ENCODE data around the gene FBN3.

FBN3 gene

GRCh38 chr19:8117991-8118390 lies 31.4 kb downstream of the FBN3 start:
- H4K91ac ChIP-seq (ENCODE audit: low read depth, low read length, poor library complexity): no peak overlapping the region
- no peak overlapping the region for H3K14ac ChIP-seq (ENCODE audit: low read length)
- H3K9me3 ChIP-seq (replicated peaks in 1 of 2; ENCODE audit: control insufficient read depth in 2 of 2, insufficient read depth in 1 of 2, low read depth in 1 of 2, low read length in 2 of 2): peaks cover 0 to 3% of the 10 kb centered on the region in 2 donors
- H2BK15ac ChIP-seq (ENCODE audit: low read length): no peak overlapping the region
- WGBS, 2 donors (ENCODE audit: extremely low coverage in 2 of 2, insufficient read length in 2 of 2, insufficient replicate concordance in 1 of 2): 100% methylated on average over 1 of the region's 2 CpGs; no CpG with 5 or more reads in 1 of the 2 donors
- H3K27ac ChIP-seq (replicated peaks; ENCODE audit: low read length): no peak overlapping the region
- H2BK5ac ChIP-seq (ENCODE audit: low read length): no peak overlapping the region
- H3K36me3 ChIP-seq (replicated peaks in 1 of 2; ENCODE audit: control insufficient read depth in 2 of 2, insufficient read depth in 2 of 2, low read length in 2 of 2): peaks cover 3 to 18% of the 10 kb centered on the region in 2 donors
- no peak overlapping the region for H2BK12ac ChIP-seq (ENCODE audit: low read length)
- H2AK5ac ChIP-seq (ENCODE audit: low read depth, low read length): no peak overlapping the region
- H3K79me1 ChIP-seq (ENCODE audit: low read depth, low read length): no peaks in the 10 kb centered on the region
- no peak overlapping the region for H2AFZ ChIP-seq (ENCODE audit: low read length)
- no peak overlapping the region for H4K8ac ChIP-seq (ENCODE audit: low read depth, low read length)
- H3K4me3 ChIP-seq (ENCODE audit: low read length in 2 of 2): peak overlapping the region in 1 of 2 donors; percentile 48
- no peak overlapping the region for H3K4me2 ChIP-seq (ENCODE audit: insufficient read depth, low read length, poor library complexity, severe bottlenecking)
- H2BK120ac ChIP-seq (ENCODE audit: low read depth, low read length): no peak overlapping the region
- peaks cover 0 to 3% of the 10 kb centered on the region in 2 donors for H3K4me1 ChIP-seq (ENCODE audit: control insufficient read depth in 2 of 2, insufficient read depth in 1 of 2, low read depth in 1 of 2, low read length in 2 of 2)
- H3K4ac ChIP-seq (ENCODE audit: low read length): no peak overlapping the region
- no peak for DNase-seq (ENCODE audit: low spot score)
- H3K27me3 ChIP-seq (ENCODE audit: control insufficient read depth in 3 of 3, insufficient read depth in 3 of 3, low read depth in 1 of 3, low read length in 3 of 3): no peaks in the 10 kb centered on the region
- no peak overlapping the region for H3K23ac ChIP-seq (ENCODE audit: low read depth, low read length, poor library complexity)
- no peak overlapping the region for H3K18ac ChIP-seq (ENCODE audit: low read length)
- H3K9ac ChIP-seq (ENCODE audit: low read depth, low read length, poor library complexity): peak overlapping the region; percentile 12

DNA sequence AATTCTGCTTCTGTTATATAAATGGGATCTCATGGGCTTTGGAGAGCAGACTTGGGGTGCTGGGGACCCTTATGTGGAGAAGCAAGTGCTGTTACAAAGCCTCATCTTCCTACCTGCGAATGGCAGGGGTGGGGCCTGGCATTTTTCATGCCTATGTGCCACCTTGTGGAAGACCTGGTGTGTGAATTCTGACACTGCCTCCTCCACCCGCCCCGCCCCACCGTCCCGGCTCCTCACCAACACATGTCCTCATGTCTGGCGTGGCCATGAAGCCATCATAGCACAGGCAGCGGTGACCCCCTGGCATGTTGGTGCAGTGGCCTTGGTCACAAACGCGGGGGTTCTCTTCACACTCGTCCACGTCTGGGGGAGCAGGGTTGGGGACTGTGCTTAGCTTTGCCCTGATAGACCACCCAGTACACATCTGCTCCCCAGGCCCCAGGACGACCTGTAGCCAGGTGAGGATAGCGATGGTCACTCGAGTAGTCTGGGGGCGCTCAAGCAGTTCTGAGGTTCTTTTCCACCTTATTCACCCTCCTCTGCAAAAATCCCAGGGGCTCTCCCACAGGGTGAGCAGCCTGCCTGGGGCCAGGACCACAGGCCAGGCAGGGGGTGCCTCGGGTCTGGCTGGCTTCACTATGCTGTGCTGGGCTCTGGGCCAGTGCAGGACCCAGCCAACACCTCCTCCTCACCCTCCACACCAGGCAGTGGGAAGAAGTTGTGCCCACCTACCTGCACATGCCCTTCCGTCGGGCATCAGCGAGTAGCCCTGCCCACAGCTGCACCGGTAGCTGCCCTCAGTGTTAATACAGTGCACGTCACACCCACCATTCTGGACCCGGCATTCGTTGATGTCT lies 32.7 kb downstream of the FBN3 start:
- Histone ChIP-seq H3K14ac (ENCODE audit: low read length) (no peak overlapping the region), H2BK5ac (ENCODE audit: low read length) (no peak overlapping the region), H2BK12ac (ENCODE audit: low read length) (no peak overlapping the region), H3K4me2 (ENCODE audit: insufficient read depth, low read length, poor library complexity, severe bottlenecking) (no peak overlapping the region), H4K91ac (ENCODE audit: low read depth, low read length, poor library complexity) (no peak overlapping the region), H4K8ac (ENCODE audit: low read depth, low read length) (no peak overlapping the region), H2AFZ (ENCODE audit: low read length) (no peak overlapping the region), H3K23ac (ENCODE audit: low read depth, low read length, poor library complexity) (no peak overlapping the region), H3K79me1 (ENCODE audit: low read depth, low read length) (no peaks in the 10 kb centered on the region), H2BK120ac (ENCODE audit: low read depth, low read length) (no peak overlapping the region), H3K9ac (ENCODE audit: low read depth, low read length, poor library complexity) (no peak overlapping the region), H3K4ac (ENCODE audit: low read length) (no peak overlapping the region), H3K18ac (ENCODE audit: low read length) (peak overlapping the region; percentile 11), H3K27ac (replicated peaks; ENCODE audit: low read length) (no peak overlapping the region), H3K27me3 (ENCODE audit: control insufficient read depth in 3 of 3, insufficient read depth in 3 of 3, low read depth in 1 of 3, low read length in 3 of 3) (no peaks in the 10 kb centered on the region), H3K4me3 (ENCODE audit: low read length in 2 of 2) (no peak overlapping the region), H3K36me3 (replicated peaks in 1 of 2; ENCODE audit: control insufficient read depth in 2 of 2, insufficient read depth in 2 of 2, low read length in 2 of 2) (peaks cover 3 to 18% of the 10 kb centered on the region in 2 donors), H2BK15ac (ENCODE audit: low read length) (no peak overlapping the region), H3K9me3 (replicated peaks in 1 of 2; ENCODE audit: control insufficient read depth in 2 of 2, insufficient read depth in 1 of 2, low read depth in 1 of 2, low read length in 2 of 2) (peaks cover 0 to 3% of the 10 kb centered on the region in 2 donors), H3K4me1 (ENCODE audit: control insufficient read depth in 2 of 2, insufficient read depth in 1 of 2, low read depth in 1 of 2, low read length in 2 of 2) (peaks cover 0 to 4% of the 10 kb centered on the region in 2 donors), H2AK5ac (ENCODE audit: low read depth, low read length) (no peak overlapping the region)
- no CpG with 5 or more reads among the region's 23 CpGs for WGBS, 2 donors (ENCODE audit: extremely low coverage in 2 of 2, insufficient read length in 2 of 2, insufficient replicate concordance in 1 of 2)
- DNase-seq (ENCODE audit: low spot score): no peak

- Histone ChIP-seq H4K8ac (ENCODE audit: low read depth, low read length) (no peak overlapping the region), H2BK120ac (ENCODE audit: low read depth, low read length) (no peak overlapping the region), H3K4ac (ENCODE audit: low read length) (no peak overlapping the region), H3K4me1 (ENCODE audit: control insufficient read depth in 2 of 2, insufficient read depth in 1 of 2, low read depth in 1 of 2, low read length in 2 of 2) (peaks cover 0 to 4% of the 10 kb centered on the region in 2 donors), H2BK12ac (ENCODE audit: low read length) (no peak overlapping the region), H3K27me3 (ENCODE audit: control insufficient read depth in 3 of 3, insufficient read depth in 3 of 3, low read depth in 1 of 3, low read length in 3 of 3) (no peaks in the 10 kb centered on the region), H2BK5ac (ENCODE audit: low read length) (no peak overlapping the region), H2AK5ac (ENCODE audit: low read depth, low read length) (no peak overlapping the region), H3K9ac (ENCODE audit: low read depth, low read length, poor library complexity) (no peak overlapping the region), H3K79me1 (ENCODE audit: low read depth, low read length) (no peaks in the 10 kb centered on the region), H3K27ac (replicated peaks; ENCODE audit: low read length) (no peak overlapping the region), H2BK15ac (ENCODE audit: low read length) (no peak overlapping the region), H3K36me3 (replicated peaks in 1 of 2; ENCODE audit: control insufficient read depth in 2 of 2, insufficient read depth in 2 of 2, low read length in 2 of 2) (peaks cover 3 to 18% of the 10 kb centered on the region in 2 donors), H2AFZ (ENCODE audit: low read length) (no peak overlapping the region), H3K14ac (ENCODE audit: low read length) (no peak overlapping the region), H3K4me3 (ENCODE audit: low read length in 2 of 2) (no peak overlapping the region), H4K91ac (ENCODE audit: low read depth, low read length, poor library complexity) (no peak overlapping the region), H3K9me3 (replicated peaks in 1 of 2; ENCODE audit: control insufficient read depth in 2 of 2, insufficient read depth in 1 of 2, low read depth in 1 of 2, low read length in 2 of 2) (peaks cover 0 to 3% of the 10 kb centered on the region in 2 donors), H3K23ac (ENCODE audit: low read depth, low read length, poor library complexity) (no peak overlapping the region), H3K18ac (ENCODE audit: low read length) (no peak overlapping the region), H3K4me2 (ENCODE audit: insufficient read depth, low read length, poor library complexity, severe bottlenecking) (no peak overlapping the region)
- WGBS, 2 donors (ENCODE audit: extremely low coverage in 2 of 2, insufficient read length in 2 of 2, insufficient replicate concordance in 1 of 2): no CpG with 5 or more reads among the region's 6 CpGs
- no peak for DNase-seq (ENCODE audit: low spot score)
Measured at GRCh38 chr19:8115805-8116396, 33.5 kb downstream of the FBN3 start.

- DNase-seq (ENCODE audit: low spot score): no peak
- H2BK12ac ChIP-seq (ENCODE audit: low read length): no peak overlapping the region
- no peak overlapping the region for H2AK5ac ChIP-seq (ENCODE audit: low read depth, low read length)
- H3K9me3 ChIP-seq (replicated peaks in 1 of 2; ENCODE audit: control insufficient read depth in 2 of 2, insufficient read depth in 1 of 2, low read depth in 1 of 2, low read length in 2 of 2): peaks cover 0 to 3% of the 10 kb centered on the region in 2 donors
- no peaks in the 10 kb centered on the region for H3K27me3 ChIP-seq (ENCODE audit: control insufficient read depth in 3 of 3, insufficient read depth in 3 of 3, low read depth in 1 of 3, low read length in 3 of 3)
- no CpG with 5 or more reads among the region's 5 CpGs for WGBS, 2 donors (ENCODE audit: extremely low coverage in 2 of 2, insufficient read length in 2 of 2, insufficient replicate concordance in 1 of 2)
- no peak overlapping the region for H2AFZ ChIP-seq (ENCODE audit: low read length)
- no peaks in the 10 kb centered on the region for H3K79me1 ChIP-seq (ENCODE audit: low read depth, low read length)
- no peak overlapping the region for H3K27ac ChIP-seq (replicated peaks; ENCODE audit: low read length)
- H3K4me2 ChIP-seq (ENCODE audit: insufficient read depth, low read length, poor library complexity, severe bottlenecking): no peak overlapping the region
- H2BK15ac ChIP-seq (ENCODE audit: low read length): no peak overlapping the region
- no peak overlapping the region for H3K9ac ChIP-seq (ENCODE audit: low read depth, low read length, poor library complexity)
- H4K8ac ChIP-seq (ENCODE audit: low read depth, low read length): no peak overlapping the region
- H3K18ac ChIP-seq (ENCODE audit: low read length): no peak overlapping the region
- H2BK120ac ChIP-seq (ENCODE audit: low read depth, low read length): no peak overlapping the region
- H3K23ac ChIP-seq (ENCODE audit: low read depth, low read length, poor library complexity): no peak overlapping the region
- no peak overlapping the region for H3K14ac ChIP-seq (ENCODE audit: low read length)
- no peak overlapping the region for H2BK5ac ChIP-seq (ENCODE audit: low read length)
- H3K4me3 ChIP-seq (ENCODE audit: low read length in 2 of 2): no peak overlapping the region
- H3K36me3 ChIP-seq (replicated peaks in 1 of 2; ENCODE audit: control insufficient read depth in 2 of 2, insufficient read depth in 2 of 2, low read length in 2 of 2): peaks cover 5 to 27% of the 10 kb centered on the region in 2 donors
- no peak overlapping the region for H3K4ac ChIP-seq (ENCODE audit: low read length)
- H4K91ac ChIP-seq (ENCODE audit: low read depth, low read length, poor library complexity): no peak overlapping the region
- peaks cover 0 to 4% of the 10 kb centered on the region in 2 donors for H3K4me1 ChIP-seq (ENCODE audit: control insufficient read depth in 2 of 2, insufficient read depth in 1 of 2, low read depth in 1 of 2, low read length in 2 of 2)
Measured at GRCh38 chr19:8113017-8113416, 36.4 kb downstream of the FBN3 start.

Data from neuronal stem cell (in vitro differentiated cells).